Activated naive CD4-positive, alpha-beta T cell treated with Interleukin-2 at 50 U/mL for 16 hours (primary cell): ENCODE results near the gene NPY.

Experiments used
- DNase-seq: peaks from one replicate; pipeline ENCODE4 v3.0.0-alpha.2; 2020

NPY gene

GRCh38 chr7:24318326-24318725, 34.3 kb downstream of the NPY start:
- DNase-seq, result no peak

DNA sequence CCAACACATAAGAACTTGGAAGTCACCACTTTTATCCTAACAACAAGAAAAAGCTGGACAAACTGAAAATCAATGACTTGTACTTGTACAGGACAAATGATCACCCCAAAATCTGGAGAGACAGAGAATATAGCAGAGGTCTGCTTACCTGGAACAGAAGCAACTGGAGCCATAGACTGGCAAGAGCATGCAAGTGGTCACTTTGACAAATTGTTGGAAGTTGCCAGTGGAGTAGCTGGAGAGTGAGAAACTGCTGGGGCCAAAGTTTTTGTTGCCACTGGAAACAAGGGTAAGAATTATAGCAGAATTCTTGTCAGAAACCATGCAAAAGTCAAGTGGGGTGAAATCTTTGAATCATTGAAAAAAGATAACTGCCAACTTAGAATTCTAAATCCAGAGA, 35.2 kb downstream of the NPY start:
- DNase-seq, result no peak

- no peak for DNase-seq
Measured at GRCh38 chr7:24323961-24324480, 40.0 kb downstream of the NPY start.

DNA sequence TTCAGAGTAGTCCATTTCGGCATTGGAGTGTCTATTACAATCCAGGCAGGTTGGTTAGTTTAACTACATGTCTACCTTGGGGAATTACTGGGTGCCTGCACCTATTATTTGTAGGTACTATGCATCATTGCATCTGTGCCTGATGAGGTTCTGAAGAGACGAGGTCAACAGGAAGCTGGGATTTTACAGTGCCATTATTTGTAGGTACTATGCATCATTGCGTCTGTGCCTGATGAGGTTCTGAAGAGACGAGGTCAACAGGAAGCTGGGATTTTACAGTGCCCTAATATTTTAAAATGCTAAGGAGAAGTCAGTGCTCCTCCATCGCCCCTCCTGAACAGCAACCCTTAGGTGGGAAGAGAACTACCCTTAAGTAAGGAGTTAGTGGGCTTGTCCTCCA, 41.7 kb downstream of the NPY start:
- no peak for DNase-seq

DNA sequence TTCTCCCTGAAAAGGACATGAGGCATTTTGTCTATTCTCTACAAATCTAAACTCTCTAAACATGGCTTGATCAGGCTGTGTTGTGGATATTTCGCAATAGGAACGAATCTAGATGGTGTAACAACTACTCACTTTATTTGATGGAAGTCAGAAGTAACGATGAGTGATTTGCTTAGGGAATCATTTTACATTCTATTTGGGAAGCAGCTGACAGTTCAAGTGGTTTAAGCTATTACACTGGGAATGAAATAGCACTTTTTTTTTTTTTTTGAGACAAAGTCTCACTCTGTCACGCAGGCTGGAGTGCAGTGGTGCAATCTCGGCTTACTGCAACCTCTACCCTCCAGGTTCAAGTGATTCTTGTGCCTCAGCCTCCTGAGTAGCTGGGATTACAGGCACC, 44.1 kb downstream of the NPY start:
- no peak for DNase-seq

DNA sequence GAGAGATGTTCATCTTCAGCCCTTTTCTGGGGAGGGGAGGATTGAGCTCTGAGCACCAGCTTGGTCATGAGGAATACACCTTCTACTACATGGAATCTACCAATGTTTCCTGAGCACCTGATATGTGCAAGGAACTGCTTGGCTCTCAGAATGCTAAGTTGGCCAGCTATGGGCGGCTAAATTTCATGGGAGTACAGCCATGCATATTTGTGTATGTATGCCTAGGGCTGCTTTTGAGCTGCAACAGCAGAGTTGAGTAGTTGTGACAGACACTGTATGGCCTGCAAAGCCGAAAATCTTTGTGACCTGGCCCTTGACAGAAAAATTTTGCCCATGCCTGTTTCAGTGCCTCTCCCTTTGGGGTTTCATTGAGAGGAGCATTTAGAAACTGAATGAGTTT, 44.9 kb downstream of the NPY start:
- no peak for DNase-seq

DNA sequence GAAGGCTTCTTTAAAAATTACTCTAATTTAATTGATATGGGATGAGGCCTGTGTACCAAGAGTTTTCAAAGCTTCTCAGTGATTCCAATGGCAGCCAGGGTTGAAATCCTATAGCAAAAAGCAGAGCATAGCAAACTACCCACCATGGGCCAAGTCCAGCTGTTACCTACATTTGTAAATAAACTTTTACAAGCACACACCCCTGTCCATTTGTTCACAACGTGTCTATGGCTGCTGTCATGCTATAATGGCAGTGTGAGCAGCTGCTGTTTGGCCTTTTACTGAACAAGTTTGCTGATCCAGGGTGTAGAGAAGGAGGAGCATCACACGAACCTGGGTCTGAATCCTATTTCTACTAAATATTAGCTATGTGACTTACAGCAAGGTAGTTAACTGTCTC, 50.0 kb downstream of the NPY start:
- DNase-seq, result no peak

GRCh38 chr7:24334627-24335026, 50.6 kb downstream of the NPY start:
- no peak for DNase-seq

DNA sequence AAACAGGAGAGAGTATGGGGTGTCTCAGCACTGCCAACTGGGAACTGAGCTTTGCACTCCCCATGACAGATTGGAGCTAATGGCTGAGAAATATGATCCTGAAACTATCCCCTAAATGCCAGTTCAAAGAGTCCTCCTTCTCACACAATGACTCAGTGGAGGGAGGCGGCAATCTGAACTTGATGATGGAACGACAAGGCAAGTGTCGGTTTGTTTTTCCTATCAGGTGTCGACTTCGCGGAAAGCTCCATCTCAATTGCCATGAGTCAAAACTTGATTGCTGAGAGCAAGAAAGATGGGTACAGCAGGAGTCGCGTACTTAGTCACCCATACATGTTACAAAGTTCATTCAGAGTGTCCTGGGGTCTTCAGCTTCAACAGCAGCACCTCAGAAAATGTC, 52.5 kb downstream of the NPY start:
- DNase-seq, result no peak

DNA sequence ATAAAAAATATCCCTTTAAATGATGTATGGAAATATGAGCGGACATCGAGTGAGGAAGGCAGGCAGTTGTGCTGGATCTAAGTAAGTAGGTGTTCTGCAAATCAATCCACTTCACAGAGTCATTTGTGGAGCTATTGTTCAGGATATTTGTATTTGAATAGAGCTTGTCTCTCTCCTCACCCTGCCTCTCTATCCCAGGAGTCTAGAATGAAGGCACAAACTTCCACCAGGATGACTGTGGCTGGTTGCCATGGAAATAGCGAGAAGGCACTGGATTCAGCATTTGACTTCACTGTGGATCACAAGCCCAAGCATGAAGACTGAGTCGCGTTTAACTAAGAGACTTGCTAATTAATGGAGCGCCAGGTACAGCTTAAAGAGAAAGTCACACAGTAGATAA, 53.2 kb downstream of the NPY start:
- no peak for DNase-seq

GRCh38 chr7:24339575-24339974, 55.6 kb downstream of the NPY start:
- DNase-seq, result no peak

- DNase-seq, result no peak
Measured at GRCh38 chr7:24340727-24341126, 56.7 kb downstream of the NPY start.
